ENCODE measurements around the gene PMVK.

PMVK gene

DNA sequence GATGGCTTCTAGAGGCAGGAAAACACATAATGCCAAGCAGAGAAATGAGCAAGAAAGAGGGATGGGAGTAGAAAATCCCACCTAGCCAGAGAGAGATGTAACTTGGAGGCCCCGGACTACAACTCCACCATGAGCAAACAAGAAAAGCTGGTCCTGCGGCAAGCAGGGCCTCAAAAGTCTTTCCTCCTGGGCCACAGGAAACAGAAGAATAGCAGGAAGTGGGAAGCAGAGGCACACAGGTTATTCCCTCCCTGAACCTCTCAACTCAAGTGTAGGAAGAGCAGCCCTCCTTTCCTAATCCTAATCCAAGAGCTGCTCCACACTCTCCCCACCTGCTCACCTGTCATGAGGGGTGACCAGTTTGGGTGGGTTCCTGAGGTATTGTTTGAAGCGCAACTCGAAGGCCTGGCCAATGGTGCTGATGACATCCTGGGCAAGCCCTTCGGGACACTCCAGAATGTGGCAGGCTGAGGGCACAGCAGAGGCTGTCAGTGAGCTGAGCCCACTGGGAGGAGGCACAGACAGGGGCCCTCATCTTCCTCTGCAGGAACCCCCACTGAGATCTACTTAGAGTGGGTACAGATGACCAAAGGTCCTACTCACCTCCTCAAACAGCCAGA, 30.9 kb upstream of the PMVK start:
- peak overlapping the region; percentile 81 for H3K4me3 ChIP-seq (ENCODE audit: low read depth, low read length)
- DNase-seq (ENCODE audit: low read depth), result no peak
- TF ChIP-seq, protein P1, sequence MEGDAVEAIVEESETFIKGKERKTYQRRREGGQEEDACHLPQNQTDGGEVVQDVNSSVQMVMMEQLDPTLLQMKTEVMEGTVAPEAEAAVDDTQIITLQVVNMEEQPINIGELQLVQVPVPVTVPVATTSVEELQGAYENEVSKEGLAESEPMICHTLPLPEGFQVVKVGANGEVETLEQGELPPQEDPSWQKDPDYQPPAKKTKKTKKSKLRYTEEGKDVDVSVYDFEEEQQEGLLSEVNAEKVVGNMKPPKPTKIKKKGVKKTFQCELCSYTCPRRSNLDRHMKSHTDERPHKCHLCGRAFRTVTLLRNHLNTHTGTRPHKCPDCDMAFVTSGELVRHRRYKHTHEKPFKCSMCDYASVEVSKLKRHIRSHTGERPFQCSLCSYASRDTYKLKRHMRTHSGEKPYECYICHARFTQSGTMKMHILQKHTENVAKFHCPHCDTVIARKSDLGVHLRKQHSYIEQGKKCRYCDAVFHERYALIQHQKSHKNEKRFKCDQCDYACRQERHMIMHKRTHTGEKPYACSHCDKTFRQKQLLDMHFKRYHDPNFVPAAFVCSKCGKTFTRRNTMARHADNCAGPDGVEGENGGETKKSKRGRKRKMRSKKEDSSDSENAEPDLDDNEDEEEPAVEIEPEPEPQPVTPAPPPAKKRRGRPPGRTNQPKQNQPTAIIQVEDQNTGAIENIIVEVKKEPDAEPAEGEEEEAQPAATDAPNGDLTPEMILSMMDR (IDR thresholded peaks at IDR 0.05; ENCODE audit: low read depth, low read length, missing control alignments), result no peak
- in situ Hi-C loops (cut with HindIII; ENCODE audit: low sequenced_read_pairs), result no loop called here

GRCh38 chr1:154966111-154966510, 29.6 kb upstream of the PMVK start:
- TF ChIP-seq, protein P1 (IDR thresholded peaks at IDR 0.05; ENCODE audit: low read depth, low read length, missing control alignments), result no peak
- DNase-seq (ENCODE audit: low read depth), result no peak
- in situ Hi-C loops (cut with HindIII; ENCODE audit: low sequenced_read_pairs), result no loop called here
- H3K4me3 ChIP-seq (ENCODE audit: low read depth, low read length), result no peak overlapping the region

DNA sequence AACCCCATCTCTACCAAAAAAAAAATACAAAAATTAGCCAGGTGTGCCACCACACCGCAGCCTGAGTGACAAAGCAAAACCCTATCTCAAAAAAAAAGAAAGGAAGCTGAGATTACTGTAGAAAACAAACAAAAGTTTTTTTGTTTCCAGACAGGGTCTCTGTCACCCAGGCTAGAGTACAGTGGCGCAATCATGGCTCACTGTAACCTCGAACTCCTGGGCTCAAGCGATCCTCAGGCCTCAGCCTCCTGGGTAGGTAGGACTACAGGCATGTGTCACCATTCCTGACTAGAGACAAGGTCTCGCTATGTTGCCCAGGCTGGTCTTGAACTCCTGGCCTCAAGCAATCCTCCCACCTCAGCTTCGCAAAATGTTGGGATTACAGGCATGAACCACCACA, 27.8 kb upstream of the PMVK start:
- TF ChIP-seq, protein P1 (IDR thresholded peaks at IDR 0.05; ENCODE audit: low read depth, low read length, missing control alignments), result no peak
- in situ Hi-C loops (cut with HindIII; ENCODE audit: low sequenced_read_pairs), result no loop called here
- no peak overlapping the region for H3K4me3 ChIP-seq (ENCODE audit: low read depth, low read length)
- no peak for DNase-seq (ENCODE audit: low read depth)

DNA sequence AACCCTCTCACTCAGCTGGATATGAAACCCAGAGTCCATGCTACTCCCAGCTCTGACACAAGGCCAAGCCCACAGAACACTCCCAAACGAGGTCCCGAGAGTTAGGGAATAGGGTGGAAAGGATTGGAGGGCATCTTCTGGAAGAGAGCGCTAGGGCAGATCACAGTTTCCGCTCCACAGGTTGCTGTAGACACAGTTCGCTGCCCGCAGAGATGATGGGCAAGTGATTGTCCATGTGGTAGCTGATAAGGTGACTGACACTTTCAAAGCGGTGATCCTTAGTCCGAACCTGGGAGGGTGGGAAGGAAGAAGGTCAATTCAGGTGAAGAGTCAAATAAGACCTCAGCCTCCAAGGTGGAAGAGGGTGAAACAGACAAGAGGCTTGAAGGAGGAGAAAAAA, 27.1 kb upstream of the PMVK start:
- H3K4me3 ChIP-seq (ENCODE audit: low read depth, low read length), result no peak overlapping the region
- TF ChIP-seq, protein P1 (IDR thresholded peaks at IDR 0.05; ENCODE audit: low read depth, low read length, missing control alignments), result no peak
- DNase-seq (ENCODE audit: low read depth), result no peak
- in situ Hi-C loops (cut with HindIII; ENCODE audit: low sequenced_read_pairs), result no loop called here

- DNase-seq (ENCODE audit: low read depth), result no peak
- in situ Hi-C loops (cut with HindIII; ENCODE audit: low sequenced_read_pairs), result no loop called here
- H3K4me3 ChIP-seq (ENCODE audit: low read depth, low read length), result peak overlapping the region; percentile 72
- TF ChIP-seq, protein P1 (IDR thresholded peaks at IDR 0.05; ENCODE audit: low read depth, low read length, missing control alignments), result no peak
Measured at GRCh38 chr1:154962795-154963330, 26.3 kb upstream of the PMVK start.

- H3K4me3 ChIP-seq (ENCODE audit: low read depth, low read length), result peak overlapping the region; percentile 72
- in situ Hi-C loops (cut with HindIII; ENCODE audit: low sequenced_read_pairs), result no loop called here
- DNase-seq (ENCODE audit: low read depth), result no peak
- TF ChIP-seq, protein P1 (IDR thresholded peaks at IDR 0.05; ENCODE audit: low read depth, low read length, missing control alignments), result no peak
Measured at GRCh38 chr1:154962156-154962749, 25.7 kb upstream of the PMVK start.
